Immature natural killer cell (primary cell): ENCODE results near the gene RBM47. TPM values are rescaled to one million over a fixed set of nuclear protein-coding genes. Genes with fewer than 3 reads are reported as not detected.

Experiments
- DNase-seq, 3 donors: peaks; one replicate each; pipeline ENCODE4 v3.0.0; 2022; ENCODE audit warnings: mixed read lengths in 1 of 3
- H3K27ac Mint-ChIP-seq, 6 donors: one replicate each; pipeline ENCODE4 v1.8.0; 2020; ENCODE audit warnings: mixed read lengths in 6 of 6, mild to moderate bottlenecking in 5 of 6, inconsistent platforms in 4 of 6, moderate library complexity in 3 of 6
- H3K27me3 Mint-ChIP-seq, 3 donors: one replicate each; pipeline ENCODE4 v1.8.0; 2020 to 2021; ENCODE audit warnings: low read depth in 3 of 3, mild to moderate bottlenecking in 3 of 3, mixed read lengths in 3 of 3, moderate library complexity in 3 of 3, inconsistent platforms in 1 of 3
- H3K36me3 Mint-ChIP-seq, 3 donors: one replicate each; pipeline ENCODE4 v1.8.0; 2020; ENCODE audit warnings: mixed read lengths in 3 of 3, inconsistent platforms in 2 of 3, mild to moderate bottlenecking in 2 of 3
- H3K4me1 Mint-ChIP-seq, 2 donors: one replicate each; pipeline ENCODE4 v1.8.0; 2020; ENCODE audit warnings: inconsistent platforms in 2 of 2, mild to moderate bottlenecking in 2 of 2, mixed read lengths in 2 of 2, moderate library complexity in 1 of 2
- H3K4me3 Mint-ChIP-seq, 5 donors: one replicate each; pipeline ENCODE4 v1.8.0; 2020; ENCODE audit warnings: mild to moderate bottlenecking in 5 of 5, mixed read lengths in 5 of 5, inconsistent platforms in 3 of 5, moderate library complexity in 3 of 5
- H3K9me3 Mint-ChIP-seq, 6 donors: one replicate each; pipeline ENCODE4 v1.8.0; 2020; ENCODE audit warnings: mild to moderate bottlenecking in 6 of 6, mixed read lengths in 6 of 6, inconsistent platforms in 4 of 6, moderate library complexity in 3 of 6
- polyA plus RNA-seq, 3 donors: library from polyadenylated mRNA; unstranded; fragments of 300-500 nt; fragmentation: Illumina TruSeq; gene quantifications; one replicate each; pipeline ENCODE4 v1.2.3, GENCODE V29; 2021

The RBM47 gene
- polyA plus RNA-seq, 3 donors from 2014 or later = 0.24 to 1.9 (median 0.49) TPM

- Mint-ChIP-seq H3K27me3 (peaks cover 0 to 11% (median 2%) of the 10 kb centered on the region in 3 donors), H3K9me3 (no peaks in the 10 kb centered on the region), H3K4me3 (no peak overlapping the region), H3K4me1 (peaks cover 4 to 7% of the 10 kb centered on the region in 2 donors), H3K36me3 (no peaks in the 10 kb centered on the region), H3K27ac (no peak overlapping the region)
- no peak for DNase-seq
Observed at GRCh38 chr4:40617872-40618271, 11.8 kb downstream of the RBM47 start.

GRCh38 chr4:40614031-40614430 is 15.6 kb downstream of the RBM47 start:
- H3K27me3 Mint-ChIP-seq = peaks cover 0 to 11% (median 5%) of the 10 kb centered on the region in 3 donors
- no peak for DNase-seq
- no peaks in the 10 kb centered on the region for H3K9me3 Mint-ChIP-seq
- no peak overlapping the region for H3K4me3 Mint-ChIP-seq
- H3K4me1 Mint-ChIP-seq = no peaks in the 10 kb centered on the region
- H3K27ac Mint-ChIP-seq = no peak overlapping the region
- H3K36me3 Mint-ChIP-seq = no peaks in the 10 kb centered on the region

- no peaks in the 10 kb centered on the region for H3K36me3 Mint-ChIP-seq
- H3K9me3 Mint-ChIP-seq = no peaks in the 10 kb centered on the region
- H3K27ac Mint-ChIP-seq = no peak overlapping the region
- no peak overlapping the region for H3K4me3 Mint-ChIP-seq
- no peak for DNase-seq
- H3K4me1 Mint-ChIP-seq = no peaks in the 10 kb centered on the region
- H3K27me3 Mint-ChIP-seq = peaks cover 0 to 9% (median 3%) of the 10 kb centered on the region in 3 donors
Observed at GRCh38 chr4:40613456-40613855, 16.2 kb downstream of the RBM47 start.

- H3K4me1 Mint-ChIP-seq = no peaks in the 10 kb centered on the region
- H3K9me3 Mint-ChIP-seq = no peaks in the 10 kb centered on the region
- H3K4me3 Mint-ChIP-seq = no peak overlapping the region
- no peak for DNase-seq
- H3K27ac Mint-ChIP-seq = no peak overlapping the region
- no peaks in the 10 kb centered on the region for H3K36me3 Mint-ChIP-seq
- H3K27me3 Mint-ChIP-seq = peaks cover 0 to 8% (median 5%) of the 10 kb centered on the region in 3 donors
Observed at GRCh38 chr4:40612831-40613230, 16.8 kb downstream of the RBM47 start.

- no peaks in the 10 kb centered on the region for H3K9me3 Mint-ChIP-seq
- no peaks in the 10 kb centered on the region for H3K4me1 Mint-ChIP-seq
- H3K27me3 Mint-ChIP-seq = peaks cover 0 to 7% (median 7%) of the 10 kb centered on the region in 3 donors
- H3K4me3 Mint-ChIP-seq = no peak overlapping the region
- H3K27ac Mint-ChIP-seq = no peak overlapping the region
- no peaks in the 10 kb centered on the region for H3K36me3 Mint-ChIP-seq
- DNase-seq = no peak
Observed at GRCh38 chr4:40612283-40612682, 17.4 kb downstream of the RBM47 start.

- DNase-seq = no peak
- no peak overlapping the region for H3K4me3 Mint-ChIP-seq
- no peaks in the 10 kb centered on the region for H3K36me3 Mint-ChIP-seq
- H3K9me3 Mint-ChIP-seq = peaks cover 0 to 2% (median 0%) of the 10 kb centered on the region in 6 donors
- H3K27me3 Mint-ChIP-seq = peaks cover 0 to 9% (median 2%) of the 10 kb centered on the region in 3 donors
- H3K4me1 Mint-ChIP-seq = no peaks in the 10 kb centered on the region
- no peak overlapping the region for H3K27ac Mint-ChIP-seq
Observed at GRCh38 chr4:40608628-40609027, 21.0 kb downstream of the RBM47 start.

- DNase-seq = no peak
- peaks cover 0 to 2% (median 0%) of the 10 kb centered on the region in 6 donors for H3K9me3 Mint-ChIP-seq
- H3K4me1 Mint-ChIP-seq = no peaks in the 10 kb centered on the region
- no peak overlapping the region for H3K4me3 Mint-ChIP-seq
- peaks cover 0 to 9% (median 2%) of the 10 kb centered on the region in 3 donors for H3K27me3 Mint-ChIP-seq
- no peaks in the 10 kb centered on the region for H3K36me3 Mint-ChIP-seq
- H3K27ac Mint-ChIP-seq = no peak overlapping the region
Observed at GRCh38 chr4:40607221-40607620, 22.4 kb downstream of the RBM47 start.

- DNase-seq = no peak
- H3K27ac Mint-ChIP-seq = no peak overlapping the region
Observed at GRCh38 chr4:40606239-40606767, 23.4 kb downstream of the RBM47 start.

GRCh38 chr4:40603281-40603680 is 26.4 kb downstream of the RBM47 start:
- Mint-ChIP-seq H3K27ac (no peak overlapping the region), H3K36me3 (no peaks in the 10 kb centered on the region)

More at GRCh38 chr4:40606239-40606767, 23.4 kb downstream of the RBM47 start:
- Mint-ChIP-seq H3K9me3 (peaks cover 0 to 2% (median 0%) of the 10 kb centered on the region in 6 donors), H3K4me1 (no peaks in the 10 kb centered on the region), H3K36me3 (no peaks in the 10 kb centered on the region), H3K4me3 (no peak overlapping the region), H3K27me3 (peaks cover 0 to 9% (median 4%) of the 10 kb centered on the region in 3 donors)

GRCh38 chr4:40601641-40602040 is 28.0 kb downstream of the RBM47 start:
- H3K27me3 Mint-ChIP-seq = peaks cover 0 to 4% (median 2%) of the 10 kb centered on the region in 3 donors
- no peak for DNase-seq
- H3K4me3 Mint-ChIP-seq = no peak overlapping the region
- no peak overlapping the region for H3K27ac Mint-ChIP-seq
- no peaks in the 10 kb centered on the region for H3K36me3 Mint-ChIP-seq
- H3K9me3 Mint-ChIP-seq = peaks cover 0 to 2% (median 0%) of the 10 kb centered on the region in 6 donors
- H3K4me1 Mint-ChIP-seq = no peaks in the 10 kb centered on the region

More at GRCh38 chr4:40603281-40603680, 26.4 kb downstream of the RBM47 start:
- peaks cover 0 to 6% (median 4%) of the 10 kb centered on the region in 3 donors for H3K27me3 Mint-ChIP-seq
- peaks cover 0 to 2% (median 0%) of the 10 kb centered on the region in 6 donors for H3K9me3 Mint-ChIP-seq
- no peaks in the 10 kb centered on the region for H3K4me1 Mint-ChIP-seq
- H3K4me3 Mint-ChIP-seq = no peak overlapping the region
- no peak for DNase-seq

GRCh38 chr4:40600850-40601249 is 28.8 kb downstream of the RBM47 start:
- H3K4me3 Mint-ChIP-seq = no peak overlapping the region
- H3K27ac Mint-ChIP-seq = no peak overlapping the region
- peaks cover 0 to 1% (median 0%) of the 10 kb centered on the region in 6 donors for H3K9me3 Mint-ChIP-seq

GRCh38 chr4:40599431-40599830 is 30.2 kb downstream of the RBM47 start:
- H3K4me3 Mint-ChIP-seq = no peak overlapping the region
- H3K4me1 Mint-ChIP-seq = no peaks in the 10 kb centered on the region
- peaks cover 0 to 1% (median 0%) of the 10 kb centered on the region in 6 donors for H3K9me3 Mint-ChIP-seq
- no peak for DNase-seq
- no peak overlapping the region for H3K27ac Mint-ChIP-seq
- no peaks in the 10 kb centered on the region for H3K36me3 Mint-ChIP-seq
- peaks cover 0 to 4% (median 0%) of the 10 kb centered on the region in 3 donors for H3K27me3 Mint-ChIP-seq

More at GRCh38 chr4:40600850-40601249, 28.8 kb downstream of the RBM47 start:
- peaks cover 0 to 4% (median 0%) of the 10 kb centered on the region in 3 donors for H3K27me3 Mint-ChIP-seq
- H3K36me3 Mint-ChIP-seq = no peaks in the 10 kb centered on the region
- H3K4me1 Mint-ChIP-seq = no peaks in the 10 kb centered on the region
- DNase-seq = no peak

GRCh38 chr4:40596522-40596921 is 33.1 kb downstream of the RBM47 start:
- H3K9me3 Mint-ChIP-seq = no peaks in the 10 kb centered on the region
- H3K36me3 Mint-ChIP-seq = no peaks in the 10 kb centered on the region
- peaks cover 0 to under 1% (median 0%) of the 10 kb centered on the region in 3 donors for H3K27me3 Mint-ChIP-seq
- H3K27ac Mint-ChIP-seq = no peak overlapping the region
- no peak for DNase-seq
- no peak overlapping the region for H3K4me3 Mint-ChIP-seq
- no peaks in the 10 kb centered on the region for H3K4me1 Mint-ChIP-seq

GRCh38 chr4:40595981-40596380 is 33.7 kb downstream of the RBM47 start:
- no peak overlapping the region for H3K27ac Mint-ChIP-seq
- DNase-seq = no peak
- H3K27me3 Mint-ChIP-seq = peaks cover 0 to under 1% (median 0%) of the 10 kb centered on the region in 3 donors
- no peaks in the 10 kb centered on the region for H3K4me1 Mint-ChIP-seq
- H3K9me3 Mint-ChIP-seq = no peaks in the 10 kb centered on the region
- no peak overlapping the region for H3K4me3 Mint-ChIP-seq
- no peaks in the 10 kb centered on the region for H3K36me3 Mint-ChIP-seq
